ENCODE data around the gene TCERG1L.
"Not testable (repeated sequence)": the region's sequence is repeated elsewhere in the genome, so short reads cannot be mapped to it uniquely, and the experiment has no call there.

TCERG1L gene

GRCh38 chr10:131144196-131144595 lies 167.3 kb downstream of the TCERG1L start:
- H3K9ac ChIP-seq (ENCODE audit: low read depth in 1 of 2, low read length in 2 of 2) = no peak overlapping the region
- no peak overlapping the region for H3K27ac ChIP-seq (ENCODE audit: low read depth, low read length)
- peaks cover 0 to 3% of the 10 kb centered on the region in 2 donors for H3K27me3 ChIP-seq (ENCODE audit: control insufficient read depth in 1 of 2, insufficient read depth in 2 of 2, low read length in 2 of 2)
- H3K36me3 ChIP-seq (ENCODE audit: control insufficient read depth in 1 of 2, insufficient read depth in 2 of 2, low read length in 2 of 2) = no peaks in the 10 kb centered on the region
- no peaks in the 10 kb centered on the region for H3K9me3 ChIP-seq (ENCODE audit: control insufficient read depth in 1 of 2, low read length in 2 of 2)
- H3K4me3 ChIP-seq (ENCODE audit: low read depth in 1 of 2, low read length in 2 of 2) = no peak overlapping the region
- no peaks in the 10 kb centered on the region for H3K4me1 ChIP-seq (ENCODE audit: control insufficient read depth in 1 of 2, insufficient read depth in 2 of 2, low read length in 2 of 2)

GRCh38 chr10:131143425-131144165 lies 167.9 kb downstream of the TCERG1L start:
- H3K4me1 ChIP-seq (ENCODE audit: control insufficient read depth in 1 of 2, insufficient read depth in 2 of 2, low read length in 2 of 2) = no peaks in the 10 kb centered on the region
- H3K9ac ChIP-seq (ENCODE audit: low read depth in 1 of 2, low read length in 2 of 2) = no peak overlapping the region
- H3K36me3 ChIP-seq (ENCODE audit: control insufficient read depth in 1 of 2, insufficient read depth in 2 of 2, low read length in 2 of 2) = no peaks in the 10 kb centered on the region
- H3K9me3 ChIP-seq (ENCODE audit: control insufficient read depth in 1 of 2, low read length in 2 of 2) = no peaks in the 10 kb centered on the region
- no peak overlapping the region for H3K27ac ChIP-seq (ENCODE audit: low read depth, low read length)
- no peak overlapping the region for H3K4me3 ChIP-seq (ENCODE audit: low read depth in 1 of 2, low read length in 2 of 2)
- peaks cover 0 to 3% of the 10 kb centered on the region in 2 donors for H3K27me3 ChIP-seq (ENCODE audit: control insufficient read depth in 1 of 2, insufficient read depth in 2 of 2, low read length in 2 of 2)

- H3K9me3 ChIP-seq (ENCODE audit: control insufficient read depth in 1 of 2, low read length in 2 of 2) = no peaks in the 10 kb centered on the region
- H3K27me3 ChIP-seq (ENCODE audit: control insufficient read depth in 1 of 2, insufficient read depth in 2 of 2, low read length in 2 of 2) = peaks cover 0 to 3% of the 10 kb centered on the region in 2 donors
- H3K4me3 ChIP-seq (ENCODE audit: low read depth in 1 of 2, low read length in 2 of 2) = no peak overlapping the region
- no peaks in the 10 kb centered on the region for H3K4me1 ChIP-seq (ENCODE audit: control insufficient read depth in 1 of 2, insufficient read depth in 2 of 2, low read length in 2 of 2)
- no peaks in the 10 kb centered on the region for H3K36me3 ChIP-seq (ENCODE audit: control insufficient read depth in 1 of 2, insufficient read depth in 2 of 2, low read length in 2 of 2)
- no peak overlapping the region for H3K27ac ChIP-seq (ENCODE audit: low read depth, low read length)
- no peak overlapping the region for H3K9ac ChIP-seq (ENCODE audit: low read depth in 1 of 2, low read length in 2 of 2)
Measured at GRCh38 chr10:131142517-131143380, 168.8 kb downstream of the TCERG1L start.

- Histone ChIP-seq H3K4me3 (ENCODE audit: low read depth in 1 of 2, low read length in 2 of 2) (no peak overlapping the region), H3K9ac (ENCODE audit: low read depth in 1 of 2, low read length in 2 of 2) (no peak overlapping the region), H3K36me3 (ENCODE audit: control insufficient read depth in 1 of 2, insufficient read depth in 2 of 2, low read length in 2 of 2) (no peaks in the 10 kb centered on the region), H3K4me1 (ENCODE audit: control insufficient read depth in 1 of 2, insufficient read depth in 2 of 2, low read length in 2 of 2) (no peaks in the 10 kb centered on the region), H3K27ac (ENCODE audit: low read depth, low read length) (no peak overlapping the region), H3K27me3 (ENCODE audit: control insufficient read depth in 1 of 2, insufficient read depth in 2 of 2, low read length in 2 of 2) (peaks cover 0 to 3% of the 10 kb centered on the region in 2 donors), H3K9me3 (ENCODE audit: control insufficient read depth in 1 of 2, low read length in 2 of 2) (no peaks in the 10 kb centered on the region)
Measured at GRCh38 chr10:131141645-131142516, 169.6 kb downstream of the TCERG1L start.

GRCh38 chr10:131141207-131141606 lies 170.3 kb downstream of the TCERG1L start:
- Histone ChIP-seq H3K4me1 (ENCODE audit: control insufficient read depth in 1 of 2, insufficient read depth in 2 of 2, low read length in 2 of 2) (no peaks in the 10 kb centered on the region), H3K27me3 (ENCODE audit: control insufficient read depth in 1 of 2, insufficient read depth in 2 of 2, low read length in 2 of 2) (peaks cover 0 to 3% of the 10 kb centered on the region in 2 donors), H3K9ac (ENCODE audit: low read depth in 1 of 2, low read length in 2 of 2) (no peak overlapping the region), H3K9me3 (ENCODE audit: control insufficient read depth in 1 of 2, low read length in 2 of 2) (no peaks in the 10 kb centered on the region), H3K27ac (ENCODE audit: low read depth, low read length) (no peak overlapping the region), H3K36me3 (ENCODE audit: control insufficient read depth in 1 of 2, insufficient read depth in 2 of 2, low read length in 2 of 2) (no peaks in the 10 kb centered on the region), H3K4me3 (ENCODE audit: low read depth in 1 of 2, low read length in 2 of 2) (no peak overlapping the region)

GRCh38 chr10:131140606-131141005 lies 170.9 kb downstream of the TCERG1L start:
- Histone ChIP-seq H3K27ac (ENCODE audit: low read depth, low read length) (no peak overlapping the region), H3K4me1 (ENCODE audit: control insufficient read depth in 1 of 2, insufficient read depth in 2 of 2, low read length in 2 of 2) (no peaks in the 10 kb centered on the region), H3K36me3 (ENCODE audit: control insufficient read depth in 1 of 2, insufficient read depth in 2 of 2, low read length in 2 of 2) (no peaks in the 10 kb centered on the region), H3K9me3 (ENCODE audit: control insufficient read depth in 1 of 2, low read length in 2 of 2) (no peaks in the 10 kb centered on the region), H3K9ac (ENCODE audit: low read depth in 1 of 2, low read length in 2 of 2) (no peak overlapping the region), H3K4me3 (ENCODE audit: low read depth in 1 of 2, low read length in 2 of 2) (no peak overlapping the region), H3K27me3 (ENCODE audit: control insufficient read depth in 1 of 2, insufficient read depth in 2 of 2, low read length in 2 of 2) (peaks cover 0 to 3% of the 10 kb centered on the region in 2 donors)

GRCh38 chr10:131137223-131137622 lies 174.3 kb downstream of the TCERG1L start:
- H3K4me1 ChIP-seq (ENCODE audit: control insufficient read depth in 1 of 2, insufficient read depth in 2 of 2, low read length in 2 of 2) = no peaks in the 10 kb centered on the region
- no peak overlapping the region for H3K4me3 ChIP-seq (ENCODE audit: low read depth in 1 of 2, low read length in 2 of 2)
- peaks cover 0 to 3% of the 10 kb centered on the region in 2 donors for H3K27me3 ChIP-seq (ENCODE audit: control insufficient read depth in 1 of 2, insufficient read depth in 2 of 2, low read length in 2 of 2)
- H3K9ac ChIP-seq (ENCODE audit: low read depth in 1 of 2, low read length in 2 of 2) = no peak overlapping the region
- H3K36me3 ChIP-seq (ENCODE audit: control insufficient read depth in 1 of 2, insufficient read depth in 2 of 2, low read length in 2 of 2) = no peaks in the 10 kb centered on the region
- H3K9me3 ChIP-seq (ENCODE audit: control insufficient read depth in 1 of 2, low read length in 2 of 2) = no peaks in the 10 kb centered on the region
- no peak overlapping the region for H3K27ac ChIP-seq (ENCODE audit: low read depth, low read length)

GRCh38 chr10:131136336-131136735 lies 175.2 kb downstream of the TCERG1L start:
- not testable (repeated sequence) for H3K36me3 ChIP-seq (ENCODE audit: control insufficient read depth in 1 of 2, insufficient read depth in 2 of 2, low read length in 2 of 2); H3K9ac ChIP-seq (ENCODE audit: low read depth in 1 of 2, low read length in 2 of 2); H3K9me3 ChIP-seq (ENCODE audit: control insufficient read depth in 1 of 2, low read length in 2 of 2); H3K27me3 ChIP-seq (ENCODE audit: control insufficient read depth in 1 of 2, insufficient read depth in 2 of 2, low read length in 2 of 2); H3K4me1 ChIP-seq (ENCODE audit: control insufficient read depth in 1 of 2, insufficient read depth in 2 of 2, low read length in 2 of 2); H3K27ac ChIP-seq (ENCODE audit: low read depth, low read length); H3K4me3 ChIP-seq (ENCODE audit: low read depth in 1 of 2, low read length in 2 of 2)

GRCh38 chr10:131135716-131136115 lies 175.8 kb downstream of the TCERG1L start:
- Histone ChIP-seq H3K4me1 (ENCODE audit: control insufficient read depth in 1 of 2, insufficient read depth in 2 of 2, low read length in 2 of 2) (no peaks in the 10 kb centered on the region), H3K9me3 (ENCODE audit: control insufficient read depth in 1 of 2, low read length in 2 of 2) (no peaks in the 10 kb centered on the region), H3K4me3 (ENCODE audit: low read depth in 1 of 2, low read length in 2 of 2) (no peak overlapping the region), H3K27me3 (ENCODE audit: control insufficient read depth in 1 of 2, insufficient read depth in 2 of 2, low read length in 2 of 2) (peaks cover 0 to 3% of the 10 kb centered on the region in 2 donors), H3K36me3 (ENCODE audit: control insufficient read depth in 1 of 2, insufficient read depth in 2 of 2, low read length in 2 of 2) (no peaks in the 10 kb centered on the region), H3K9ac (ENCODE audit: low read depth in 1 of 2, low read length in 2 of 2) (no peak overlapping the region), H3K27ac (ENCODE audit: low read depth, low read length) (no peak overlapping the region)

Measured in duodenal mucosa (tissue), 2 donors.